PFSK-1 (cell line): ENCODE results near the gene LIMK2.

ENCODE experiments used
- POLR2AphosphoS5 ChIP-seq: IDR thresholded peaks from 2 replicates; pipeline ENCODE4 v1.6.1; 2012; ENCODE audit warnings: low read depth, mild to moderate bottlenecking, control low read depth, low read length, moderate library complexity
- REST ChIP-seq, 2 experiments: IDR thresholded peaks; 2 replicates each; pipeline versions ENCODE4 v1.6.1 to v1.8.0; 2011 to 2012; ENCODE audit warnings: low read depth in 2 of 2, low read length in 2 of 2, control low read depth in 1 of 2, inconsistent platforms in 1 of 2, mild to moderate bottlenecking in 1 of 2, moderate library complexity in 1 of 2; ENCODE audit not compliant: insufficient read depth in 1 of 2
- TAF1 ChIP-seq: IDR thresholded peaks from 2 replicates; pipeline ENCODE4 v1.6.1; 2012; ENCODE audit warnings: low read length, control low read depth, borderline replicate concordance; ENCODE audit not compliant: insufficient read depth

- TF ChIP-seq TAF1: no peak
- TF ChIP-seq POLR2AphosphoS5: no peak
- TF ChIP-seq REST (IDR thresholded peaks at IDR 0.05; ENCODE audit: insufficient read depth in 1 of 2, low read depth in 2 of 2, low read length in 2 of 2): no peak
Observed at GRCh38 chr22:31279821-31280505, 67.9 kb downstream of the LIMK2 start.
